ENCODE measurements around the gene CMTM4. TPM values are rescaled to one million over a fixed set of nuclear protein-coding genes. Genes with fewer than 3 reads are reported as not detected.

The CMTM4 gene
- polyA plus RNA-seq, 1 donor from 2014 or later: 27.2 TPM

DNA sequence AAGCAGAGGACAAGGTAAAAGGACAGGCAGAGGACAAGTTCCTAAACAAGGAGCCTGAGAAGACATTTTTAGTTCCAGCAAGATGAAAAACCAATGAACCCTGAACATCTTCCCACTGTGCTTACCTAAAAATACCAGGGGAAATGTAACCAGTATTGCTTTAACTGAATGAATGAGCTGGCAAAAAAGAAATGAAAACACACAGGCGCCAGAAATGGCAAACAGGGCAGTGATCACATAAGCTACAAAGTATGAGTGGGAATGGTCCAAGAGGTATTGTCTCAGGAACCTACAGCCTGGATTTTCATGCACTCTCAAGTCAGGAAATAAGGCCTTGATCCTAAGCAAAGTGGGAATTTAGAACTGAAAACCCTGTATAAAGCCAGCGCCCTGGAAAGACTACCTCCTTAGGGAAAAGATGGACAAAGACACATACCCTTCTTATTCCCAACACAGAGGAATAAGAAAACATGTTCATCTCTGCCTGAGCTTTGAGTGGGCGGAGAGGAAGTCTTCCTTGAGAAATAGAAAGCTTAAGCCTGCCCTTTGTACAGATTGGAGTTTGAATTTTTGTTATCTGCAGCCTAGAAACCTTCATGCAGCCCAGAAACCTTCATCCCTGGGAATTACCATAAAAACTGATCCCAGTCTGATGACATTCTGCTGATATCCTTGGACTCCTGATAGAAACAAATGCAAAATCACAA is 115.1 kb downstream of the CMTM4 start:
- Histone ChIP-seq H3K27ac (ENCODE audit: low read length) (no peak overlapping the region), H3K79me2 (replicated peaks; ENCODE audit: insufficient read depth, low read length) (no peaks in the 10 kb centered on the region), H2AFZ (ENCODE audit: low read depth, low read length) (no peak overlapping the region), H3K36me3 (ENCODE audit: insufficient read depth, low read length) (no peaks in the 10 kb centered on the region), H3K4me2 (ENCODE audit: low read length) (no peak overlapping the region), H3K9me2 (ENCODE audit: insufficient read depth, low read length) (no peaks in the 10 kb centered on the region), H3K4me3 (ENCODE audit: low read length) (no peak overlapping the region), H3K9ac (ENCODE audit: low read length) (no peak overlapping the region), H3F3A (ENCODE audit: insufficient read depth, low read length, poor library complexity, severe bottlenecking) (no peaks in the 10 kb centered on the region), H4K20me1 (ENCODE audit: insufficient read depth) (no peaks in the 10 kb centered on the region), H3K27me3 (ENCODE audit: insufficient read depth, low read depth, low read length) (peaks cover 21% of the 10 kb centered on the region), H3K9me3 (ENCODE audit: low read length) (no peaks in the 10 kb centered on the region)
- TF ChIP-seq, protein P1, sequence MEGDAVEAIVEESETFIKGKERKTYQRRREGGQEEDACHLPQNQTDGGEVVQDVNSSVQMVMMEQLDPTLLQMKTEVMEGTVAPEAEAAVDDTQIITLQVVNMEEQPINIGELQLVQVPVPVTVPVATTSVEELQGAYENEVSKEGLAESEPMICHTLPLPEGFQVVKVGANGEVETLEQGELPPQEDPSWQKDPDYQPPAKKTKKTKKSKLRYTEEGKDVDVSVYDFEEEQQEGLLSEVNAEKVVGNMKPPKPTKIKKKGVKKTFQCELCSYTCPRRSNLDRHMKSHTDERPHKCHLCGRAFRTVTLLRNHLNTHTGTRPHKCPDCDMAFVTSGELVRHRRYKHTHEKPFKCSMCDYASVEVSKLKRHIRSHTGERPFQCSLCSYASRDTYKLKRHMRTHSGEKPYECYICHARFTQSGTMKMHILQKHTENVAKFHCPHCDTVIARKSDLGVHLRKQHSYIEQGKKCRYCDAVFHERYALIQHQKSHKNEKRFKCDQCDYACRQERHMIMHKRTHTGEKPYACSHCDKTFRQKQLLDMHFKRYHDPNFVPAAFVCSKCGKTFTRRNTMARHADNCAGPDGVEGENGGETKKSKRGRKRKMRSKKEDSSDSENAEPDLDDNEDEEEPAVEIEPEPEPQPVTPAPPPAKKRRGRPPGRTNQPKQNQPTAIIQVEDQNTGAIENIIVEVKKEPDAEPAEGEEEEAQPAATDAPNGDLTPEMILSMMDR (IDR thresholded peaks at IDR 0.05; ENCODE audit: poor library complexity, severe bottlenecking): no peak

DNA sequence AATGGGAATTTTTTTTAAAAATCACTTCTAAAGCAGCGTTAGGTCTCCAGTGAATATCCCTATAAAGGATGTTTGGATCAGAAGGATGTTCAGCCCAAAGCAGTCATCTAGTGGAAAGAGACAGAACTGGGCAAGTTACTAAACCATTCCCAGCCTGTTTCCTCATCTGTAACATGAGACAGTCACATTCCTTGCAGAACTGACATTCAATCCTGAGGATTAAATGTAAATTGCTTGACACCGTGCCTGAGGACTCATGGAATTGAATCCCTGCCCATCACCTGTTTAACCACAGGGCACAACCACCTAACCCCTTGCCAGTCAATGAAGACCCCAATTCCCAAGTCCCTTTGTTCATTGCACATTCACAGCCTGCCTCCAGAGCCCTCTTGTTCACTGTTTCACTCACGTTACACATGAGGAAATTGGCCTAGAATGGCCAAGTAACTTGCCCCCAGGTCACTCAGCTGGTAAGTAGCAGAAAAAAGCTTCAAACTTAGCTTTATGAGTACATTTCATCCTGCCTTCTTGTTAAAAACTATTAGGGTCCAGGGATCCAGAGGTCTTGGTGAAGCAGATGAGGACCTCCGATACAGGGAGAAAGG is 115.8 kb downstream of the CMTM4 start:
- H3K36me3 ChIP-seq (ENCODE audit: insufficient read depth, low read length): no peaks in the 10 kb centered on the region
- H3K27ac ChIP-seq (ENCODE audit: low read length): no peak overlapping the region
- H3K4me2 ChIP-seq (ENCODE audit: low read length): no peak overlapping the region
- no peaks in the 10 kb centered on the region for H4K20me1 ChIP-seq (ENCODE audit: insufficient read depth)
- H3K9ac ChIP-seq (ENCODE audit: low read length): no peak overlapping the region
- no peaks in the 10 kb centered on the region for H3K9me2 ChIP-seq (ENCODE audit: insufficient read depth, low read length)
- TF ChIP-seq SMC3 (conservative IDR thresholded peaks at IDR 0.05; ENCODE audit: poor library complexity): no peak
- no peak for TF ChIP-seq EP300 (conservative IDR thresholded peaks at IDR 0.05; ENCODE audit: poor library complexity, severe bottlenecking)
- TF ChIP-seq, protein P2, sequence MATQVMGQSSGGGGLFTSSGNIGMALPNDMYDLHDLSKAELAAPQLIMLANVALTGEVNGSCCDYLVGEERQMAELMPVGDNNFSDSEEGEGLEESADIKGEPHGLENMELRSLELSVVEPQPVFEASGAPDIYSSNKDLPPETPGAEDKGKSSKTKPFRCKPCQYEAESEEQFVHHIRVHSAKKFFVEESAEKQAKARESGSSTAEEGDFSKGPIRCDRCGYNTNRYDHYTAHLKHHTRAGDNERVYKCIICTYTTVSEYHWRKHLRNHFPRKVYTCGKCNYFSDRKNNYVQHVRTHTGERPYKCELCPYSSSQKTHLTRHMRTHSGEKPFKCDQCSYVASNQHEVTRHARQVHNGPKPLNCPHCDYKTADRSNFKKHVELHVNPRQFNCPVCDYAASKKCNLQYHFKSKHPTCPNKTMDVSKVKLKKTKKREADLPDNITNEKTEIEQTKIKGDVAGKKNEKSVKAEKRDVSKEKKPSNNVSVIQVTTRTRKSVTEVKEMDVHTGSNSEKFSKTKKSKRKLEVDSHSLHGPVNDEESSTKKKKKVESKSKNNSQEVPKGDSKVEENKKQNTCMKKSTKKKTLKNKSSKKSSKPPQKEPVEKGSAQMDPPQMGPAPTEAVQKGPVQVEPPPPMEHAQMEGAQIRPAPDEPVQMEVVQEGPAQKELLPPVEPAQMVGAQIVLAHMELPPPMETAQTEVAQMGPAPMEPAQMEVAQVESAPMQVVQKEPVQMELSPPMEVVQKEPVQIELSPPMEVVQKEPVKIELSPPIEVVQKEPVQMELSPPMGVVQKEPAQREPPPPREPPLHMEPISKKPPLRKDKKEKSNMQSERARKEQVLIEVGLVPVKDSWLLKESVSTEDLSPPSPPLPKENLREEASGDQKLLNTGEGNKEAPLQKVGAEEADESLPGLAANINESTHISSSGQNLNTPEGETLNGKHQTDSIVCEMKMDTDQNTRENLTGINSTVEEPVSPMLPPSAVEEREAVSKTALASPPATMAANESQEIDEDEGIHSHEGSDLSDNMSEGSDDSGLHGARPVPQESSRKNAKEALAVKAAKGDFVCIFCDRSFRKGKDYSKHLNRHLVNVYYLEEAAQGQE (IDR thresholded peaks at IDR 0.05; ENCODE audit: borderline replicate concordance): no peak
- TF ChIP-seq EZH2 (IDR thresholded peaks at IDR 0.05; ENCODE audit: borderline replicate concordance, insufficient read depth, low read length, poor library complexity, severe bottlenecking): no peak
- no peak for TF ChIP-seq RAD21 (conservative IDR thresholded peaks at IDR 0.05)
- TF ChIP-seq, protein P1 (IDR thresholded peaks at IDR 0.05; ENCODE audit: poor library complexity, severe bottlenecking): no peak
- no peak for TF ChIP-seq TAF1 (IDR thresholded peaks at IDR 0.05; ENCODE audit: low read depth)
- no peak for TF ChIP-seq POLR2AphosphoS5 (IDR thresholded peaks at IDR 0.05)
- TF ChIP-seq MXI1 (conservative IDR thresholded peaks at IDR 0.05; ENCODE audit: poor library complexity, severe bottlenecking): no peak
- no peak overlapping the region for H2AFZ ChIP-seq (ENCODE audit: low read depth, low read length)
- H3K4me3 ChIP-seq (ENCODE audit: low read length): no peak overlapping the region
- H3F3A ChIP-seq (ENCODE audit: insufficient read depth, low read length, poor library complexity, severe bottlenecking): no peaks in the 10 kb centered on the region
- H3K9me3 ChIP-seq (ENCODE audit: low read length): no peaks in the 10 kb centered on the region
- peaks cover 21% of the 10 kb centered on the region for H3K27me3 ChIP-seq (ENCODE audit: insufficient read depth, low read depth, low read length)
- no peaks in the 10 kb centered on the region for H3K79me2 ChIP-seq (replicated peaks; ENCODE audit: insufficient read depth, low read length)
